NCI-H510A (cell line): ENCODE measurements around the gene PDXP.

ENCODE experiments used
- DNase-seq: peaks from one replicate; lab custom pipeline; 2025; lab: John Stamatoyannopoulos, UW

The PDXP gene

GRCh38 chr22:37697538-37697835 lies 39.0 kb downstream of the PDXP start:
- DNase-seq = no peak

GRCh38 chr22:37701141-37701786 lies 42.7 kb downstream of the PDXP start:
- no peak for DNase-seq

GRCh38 chr22:37703906-37704305 lies 45.4 kb downstream of the PDXP start:
- no peak for DNase-seq

- no peak for DNase-seq
Measured at GRCh38 chr22:37704645-37705044, 46.1 kb downstream of the PDXP start.

GRCh38 chr22:37705205-37705604 lies 46.7 kb downstream of the PDXP start:
- DNase-seq = no peak

GRCh38 chr22:37708580-37709444 lies 50.3 kb downstream of the PDXP start:
- no peak for DNase-seq

- DNase-seq = no peak
Measured at GRCh38 chr22:37709445-37709765, 50.9 kb downstream of the PDXP start.

GRCh38 chr22:37710675-37711074 lies 52.2 kb downstream of the PDXP start:
- DNase-seq = no peak

GRCh38 chr22:37711490-37711889 lies 53.0 kb downstream of the PDXP start:
- DNase-seq = no peak

GRCh38 chr22:37713761-37714160 lies 55.2 kb downstream of the PDXP start:
- no peak for DNase-seq

- no peak for DNase-seq
Measured at GRCh38 chr22:37714634-37715033, 56.1 kb downstream of the PDXP start.

- DNase-seq = no peak
Measured at GRCh38 chr22:37715760-37716159, 57.2 kb downstream of the PDXP start.
